ENCODE data around the gene ANKRD44. TPM values are rescaled to one million over a fixed set of nuclear protein-coding genes. Genes with fewer than 3 reads are reported as not detected.

The ANKRD44 gene
- total RNA-seq, 1 experiment from 2014 or later = 7.8 TPM

DNA sequence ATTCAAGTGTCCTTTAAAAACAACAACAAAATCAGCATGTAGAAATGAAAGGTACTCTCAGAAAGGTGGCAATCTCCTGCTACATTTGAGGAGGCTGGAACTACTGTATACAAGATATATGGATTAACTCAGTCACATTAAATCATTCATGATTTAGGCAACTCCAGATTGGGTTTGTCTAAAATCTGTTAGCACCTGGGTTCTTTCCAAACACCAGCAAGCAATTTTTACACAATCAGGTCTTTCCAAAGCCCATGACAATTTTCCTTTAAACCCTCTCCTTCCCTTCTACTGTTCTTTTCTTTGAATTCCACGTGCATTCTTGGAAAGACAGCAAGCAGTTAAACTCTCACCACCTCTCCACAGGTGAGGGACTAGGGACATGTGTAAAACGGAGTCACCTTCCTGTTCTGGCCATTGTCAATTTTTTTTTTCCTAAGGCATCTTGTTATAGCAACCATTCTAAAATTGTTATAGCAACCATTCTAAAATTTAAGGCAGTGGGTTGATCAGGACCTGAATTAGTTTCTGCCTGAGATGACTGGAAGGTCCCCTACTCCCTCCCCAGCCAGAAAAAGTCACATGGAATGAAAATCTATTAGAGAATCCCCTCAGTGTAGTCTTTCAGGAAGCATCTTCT, 113.9 kb downstream of the ANKRD44 start:
- no TSS peak for BruUV-seq (replicated peaks)
- Histone ChIP-seq H3K27me3 (ENCODE audit: control insufficient read depth, insufficient read depth, low read length) (no peaks in the 10 kb centered on the region), H3K4me1 (ENCODE audit: control insufficient read depth, insufficient read depth, low read length) (no peaks in the 10 kb centered on the region), H3K4me3 (ENCODE audit: low read depth in 2 of 2, low read length in 2 of 2) (no peak overlapping the region), H3K27ac (ENCODE audit: low read length) (no peak overlapping the region), H3K9me3 (ENCODE audit: control insufficient read depth, insufficient read depth, low read depth, low read length) (no peaks in the 10 kb centered on the region), H3K36me3 (ENCODE audit: control insufficient read depth, insufficient read depth, low read length) (no peaks in the 10 kb centered on the region)
- DNase-seq (ENCODE audit: low read depth, low spot score) (no peak), ATAC-seq (no peak)
- ChIA-PET CTCF (no interaction called here), POLR2A (no interaction called here)
- TF ChIP-seq POLR2AphosphoS5 (IDR thresholded peaks at IDR 0.05; ENCODE audit: low read depth, low read length) (no peak), SIN3A (IDR thresholded peaks at IDR 0.05; ENCODE audit: borderline replicate concordance, insufficient read depth, low read depth, low read length) (no peak), TCF7L2 (IDR thresholded peaks at IDR 0.05; ENCODE audit: low read depth, low read length) (no peak)
- TF ChIP-seq, protein P1, sequence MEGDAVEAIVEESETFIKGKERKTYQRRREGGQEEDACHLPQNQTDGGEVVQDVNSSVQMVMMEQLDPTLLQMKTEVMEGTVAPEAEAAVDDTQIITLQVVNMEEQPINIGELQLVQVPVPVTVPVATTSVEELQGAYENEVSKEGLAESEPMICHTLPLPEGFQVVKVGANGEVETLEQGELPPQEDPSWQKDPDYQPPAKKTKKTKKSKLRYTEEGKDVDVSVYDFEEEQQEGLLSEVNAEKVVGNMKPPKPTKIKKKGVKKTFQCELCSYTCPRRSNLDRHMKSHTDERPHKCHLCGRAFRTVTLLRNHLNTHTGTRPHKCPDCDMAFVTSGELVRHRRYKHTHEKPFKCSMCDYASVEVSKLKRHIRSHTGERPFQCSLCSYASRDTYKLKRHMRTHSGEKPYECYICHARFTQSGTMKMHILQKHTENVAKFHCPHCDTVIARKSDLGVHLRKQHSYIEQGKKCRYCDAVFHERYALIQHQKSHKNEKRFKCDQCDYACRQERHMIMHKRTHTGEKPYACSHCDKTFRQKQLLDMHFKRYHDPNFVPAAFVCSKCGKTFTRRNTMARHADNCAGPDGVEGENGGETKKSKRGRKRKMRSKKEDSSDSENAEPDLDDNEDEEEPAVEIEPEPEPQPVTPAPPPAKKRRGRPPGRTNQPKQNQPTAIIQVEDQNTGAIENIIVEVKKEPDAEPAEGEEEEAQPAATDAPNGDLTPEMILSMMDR (IDR thresholded peaks at IDR 0.05) = no peak
- TF ChIP-seq, protein P2, sequence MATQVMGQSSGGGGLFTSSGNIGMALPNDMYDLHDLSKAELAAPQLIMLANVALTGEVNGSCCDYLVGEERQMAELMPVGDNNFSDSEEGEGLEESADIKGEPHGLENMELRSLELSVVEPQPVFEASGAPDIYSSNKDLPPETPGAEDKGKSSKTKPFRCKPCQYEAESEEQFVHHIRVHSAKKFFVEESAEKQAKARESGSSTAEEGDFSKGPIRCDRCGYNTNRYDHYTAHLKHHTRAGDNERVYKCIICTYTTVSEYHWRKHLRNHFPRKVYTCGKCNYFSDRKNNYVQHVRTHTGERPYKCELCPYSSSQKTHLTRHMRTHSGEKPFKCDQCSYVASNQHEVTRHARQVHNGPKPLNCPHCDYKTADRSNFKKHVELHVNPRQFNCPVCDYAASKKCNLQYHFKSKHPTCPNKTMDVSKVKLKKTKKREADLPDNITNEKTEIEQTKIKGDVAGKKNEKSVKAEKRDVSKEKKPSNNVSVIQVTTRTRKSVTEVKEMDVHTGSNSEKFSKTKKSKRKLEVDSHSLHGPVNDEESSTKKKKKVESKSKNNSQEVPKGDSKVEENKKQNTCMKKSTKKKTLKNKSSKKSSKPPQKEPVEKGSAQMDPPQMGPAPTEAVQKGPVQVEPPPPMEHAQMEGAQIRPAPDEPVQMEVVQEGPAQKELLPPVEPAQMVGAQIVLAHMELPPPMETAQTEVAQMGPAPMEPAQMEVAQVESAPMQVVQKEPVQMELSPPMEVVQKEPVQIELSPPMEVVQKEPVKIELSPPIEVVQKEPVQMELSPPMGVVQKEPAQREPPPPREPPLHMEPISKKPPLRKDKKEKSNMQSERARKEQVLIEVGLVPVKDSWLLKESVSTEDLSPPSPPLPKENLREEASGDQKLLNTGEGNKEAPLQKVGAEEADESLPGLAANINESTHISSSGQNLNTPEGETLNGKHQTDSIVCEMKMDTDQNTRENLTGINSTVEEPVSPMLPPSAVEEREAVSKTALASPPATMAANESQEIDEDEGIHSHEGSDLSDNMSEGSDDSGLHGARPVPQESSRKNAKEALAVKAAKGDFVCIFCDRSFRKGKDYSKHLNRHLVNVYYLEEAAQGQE (IDR thresholded peaks at IDR 0.05; ENCODE audit: insufficient read depth in 1 of 2, low read depth in 2 of 2, low read length in 1 of 2) = no peak
- intact Hi-C loops (cut with micrococcal nuclease; ENCODE audit: unreplicated experiment) (no loop called here), in situ Hi-C loops (cut with HindIII; ENCODE audit: low pct_unique_long_range_greater_than_20kb, low sequenced_read_pairs) (no loop called here)

DNA sequence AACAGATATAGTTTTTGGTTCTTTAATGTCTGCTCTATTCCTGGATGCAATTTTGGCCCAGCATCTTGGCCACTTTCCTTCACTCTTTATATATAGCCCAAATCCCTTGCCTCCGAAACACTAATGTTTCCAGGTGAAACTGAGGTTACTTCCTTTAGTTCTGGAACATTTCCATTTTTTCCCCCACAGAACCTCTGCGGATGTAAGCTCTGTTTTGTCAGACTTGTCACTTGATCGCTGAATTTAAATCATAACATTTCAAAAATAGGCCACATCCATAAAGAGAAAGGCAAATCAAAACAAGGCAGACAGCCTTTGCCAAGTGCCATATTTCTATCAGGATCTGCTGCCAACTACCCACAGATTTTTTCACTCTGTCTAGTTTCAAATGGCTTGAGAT, 115.1 kb downstream of the ANKRD44 start:
- ATAC-seq = no peak
- intact Hi-C loops (cut with micrococcal nuclease; ENCODE audit: unreplicated experiment) (loop anchor here (2.0 kb wide), 1 partner anchor 111 kb away; no protein-coding TSS in a partner anchor), in situ Hi-C loops (cut with HindIII; ENCODE audit: low pct_unique_long_range_greater_than_20kb, low sequenced_read_pairs) (no loop called here)
- Histone ChIP-seq H3K36me3 (ENCODE audit: control insufficient read depth, insufficient read depth, low read length) (no peaks in the 10 kb centered on the region), H3K9me3 (ENCODE audit: control insufficient read depth, insufficient read depth, low read depth, low read length) (no peaks in the 10 kb centered on the region), H3K27ac (ENCODE audit: low read length) (no peak overlapping the region), H3K27me3 (ENCODE audit: control insufficient read depth, insufficient read depth, low read length) (no peaks in the 10 kb centered on the region), H3K4me3 (ENCODE audit: low read depth in 2 of 2, low read length in 2 of 2) (no peak overlapping the region), H3K4me1 (ENCODE audit: control insufficient read depth, insufficient read depth, low read length) (no peaks in the 10 kb centered on the region)
- ChIA-PET CTCF (no interaction called here), POLR2A (no interaction called here)
- no peak for DNase-seq (ENCODE audit: low read depth, low spot score)
- TF ChIP-seq TCF7L2 (IDR thresholded peaks at IDR 0.05; ENCODE audit: low read depth, low read length) = no peak
- TF ChIP-seq POLR2AphosphoS5 (IDR thresholded peaks at IDR 0.05; ENCODE audit: low read depth, low read length) = no peak
- TF ChIP-seq, protein P1 (IDR thresholded peaks at IDR 0.05) = no peak
- TF ChIP-seq SIN3A (IDR thresholded peaks at IDR 0.05; ENCODE audit: borderline replicate concordance, insufficient read depth, low read depth, low read length) = no peak
- BruUV-seq (replicated peaks) = no TSS peak
